Epithelial cell of esophagus (primary cell): ENCODE results near the gene NUMBL.

Experiments used
- DNase-seq: peaks from one replicate; pipeline ENCODE4 v3.0.0; 2010; ENCODE audit warnings: low read depth
- H3K4me3 ChIP-seq: 2 replicates; pipeline ENCODE4 v1.5.1; 2011; ENCODE audit warnings: mild to moderate bottlenecking, low read length, control low read depth
- CTCF ChIP-seq: IDR thresholded peaks from 2 replicates; pipeline ENCODE4 v1.5.1; 2011; ENCODE audit warnings: low read depth, mild to moderate bottlenecking, low read length, control low read depth, inconsistent platforms; ENCODE audit not compliant: insufficient read depth; ENCODE audit errors: missing control alignments

NUMBL gene

GRCh38 chr19:40616178-40616577 lies 74.3 kb downstream of the NUMBL start:
- H3K4me3 ChIP-seq: no peak overlapping the region
- no peak for TF ChIP-seq CTCF
- DNase-seq: no peak
